Nephron (organoid): ENCODE results near the gene UBC.
"Not testable (repeated sequence)": the region's sequence is repeated elsewhere in the genome, so short reads cannot be mapped to it uniquely, and the experiment has no call there.

Experiments
- H3K27ac Mint-ChIP-seq, 3 experiments: 2 replicates each; pipeline ENCODE4 v1.8.0; 2020; ENCODE audit warnings: mixed read lengths in 3 of 3, mild to moderate bottlenecking in 2 of 3, moderate library complexity in 1 of 3
- H3K27me3 Mint-ChIP-seq: 2 replicates; pipeline ENCODE4 v1.8.0; 2021; ENCODE audit warnings: low read depth, mild to moderate bottlenecking, moderate library complexity, mixed read lengths
- H3K36me3 Mint-ChIP-seq: 2 replicates; pipeline ENCODE4 v1.8.0; 2020; ENCODE audit warnings: low read depth, mixed read lengths
- H3K4me1 Mint-ChIP-seq: 2 replicates; pipeline ENCODE4 v1.8.0; 2020; ENCODE audit warnings: mixed read lengths
- H3K4me3 Mint-ChIP-seq, 3 experiments: 2 replicates each; pipeline ENCODE4 v1.8.0; 2020; ENCODE audit warnings: mild to moderate bottlenecking in 3 of 3, mixed read lengths in 3 of 3, moderate library complexity in 2 of 3
- H3K9me3 Mint-ChIP-seq: 2 replicates; pipeline ENCODE4 v1.8.0; 2020; ENCODE audit warnings: mixed read lengths
- CTCF ChIP-seq, 3 experiments: fragments of 200-600 bp; sonication (generic); IDR thresholded peaks; one replicate each; pipeline ENCODE4 v1.5.0; 2021; ENCODE audit warnings: antibody characterized with exemption in 3 of 3; ENCODE audit not compliant: unreplicated experiment in 3 of 3

Gene UBC

GRCh38 chr12:124925117-124925516 lies 10.7 kb upstream of the UBC start:
- no peak for TF ChIP-seq CTCF (IDR thresholded peaks at IDR 0.05; ENCODE audit: unreplicated experiment in 3 of 3)
- no peaks in the 10 kb centered on the region for H3K9me3 Mint-ChIP-seq
- H3K4me3 Mint-ChIP-seq: peak overlapping the region in 2 of 3 experiments; percentile 12 to 44
- H3K27ac Mint-ChIP-seq: no peak overlapping the region
- H3K36me3 Mint-ChIP-seq: no peaks in the 10 kb centered on the region
- peaks cover 4% of the 10 kb centered on the region for H3K27me3 Mint-ChIP-seq
- H3K4me1 Mint-ChIP-seq: peaks cover 20% of the 10 kb centered on the region

GRCh38 chr12:124923905-124924734 lies 9.7 kb upstream of the UBC start:
- H3K9me3 Mint-ChIP-seq: no peaks in the 10 kb centered on the region
- peaks cover 29% of the 10 kb centered on the region for H3K4me1 Mint-ChIP-seq
- no peak overlapping the region for H3K27ac Mint-ChIP-seq
- TF ChIP-seq CTCF (IDR thresholded peaks at IDR 0.05; ENCODE audit: unreplicated experiment in 3 of 3): no peak
- peak overlapping the region in 1 of 3 experiments; percentile 26 for H3K4me3 Mint-ChIP-seq
- no peaks in the 10 kb centered on the region for H3K36me3 Mint-ChIP-seq
- H3K27me3 Mint-ChIP-seq: peaks cover 2% of the 10 kb centered on the region

- Mint-ChIP-seq H3K4me1 (peaks cover 49% of the 10 kb centered on the region), H3K27ac (peak overlapping the region; percentile 93 to 99 (median 93)), H3K36me3 (no peaks in the 10 kb centered on the region), H3K9me3 (no peaks in the 10 kb centered on the region), H3K27me3 (no peaks in the 10 kb centered on the region), H3K4me3 (peak overlapping the region; percentile 79 to 88 (median 87))
- no peak for TF ChIP-seq CTCF (IDR thresholded peaks at IDR 0.05; ENCODE audit: unreplicated experiment in 3 of 3)
These were observed 7.0 kb upstream of the UBC start for GRCh38 chr12:124921200-124922031.

GRCh38 chr12:124920353-124920935 lies 6.0 kb upstream of the UBC start:
- Mint-ChIP-seq H3K27ac (peak overlapping the region; percentile 93 to 99 (median 93)), H3K27me3 (no peaks in the 10 kb centered on the region), H3K36me3 (no peaks in the 10 kb centered on the region), H3K4me1 (peaks cover 59% of the 10 kb centered on the region), H3K4me3 (peak overlapping the region; percentile 79 to 88 (median 87)), H3K9me3 (no peaks in the 10 kb centered on the region)
- no peak for TF ChIP-seq CTCF (IDR thresholded peaks at IDR 0.05; ENCODE audit: unreplicated experiment in 3 of 3)

GRCh38 chr12:124919521-124920352 lies 5.3 kb upstream of the UBC start:
- Mint-ChIP-seq H3K27ac (peak overlapping the region; percentile 77 to 99 (median 95)), H3K9me3 (no peaks in the 10 kb centered on the region), H3K4me3 (peak overlapping the region; percentile 62 to 64 (median 64)), H3K36me3 (no peaks in the 10 kb centered on the region), H3K4me1 (peaks cover 63% of the 10 kb centered on the region), H3K27me3 (no peaks in the 10 kb centered on the region)
- no peak for TF ChIP-seq CTCF (IDR thresholded peaks at IDR 0.05; ENCODE audit: unreplicated experiment in 3 of 3)

- Mint-ChIP-seq H3K36me3 (peaks cover 11% of the 10 kb centered on the region), H3K27ac (peak overlapping the region in 2 of 3 experiments; percentile 95 to 99), H3K4me1 (peaks cover 72% of the 10 kb centered on the region), H3K4me3 (peak overlapping the region in 1 of 3 experiments; percentile 96)
- not testable (repeated sequence) for H3K27me3 Mint-ChIP-seq, H3K9me3 Mint-ChIP-seq
These were observed 4.2 kb upstream of the UBC start for GRCh38 chr12:124918622-124918988.
